GM21529 (cell line): ENCODE results near the gene TMEM94.
A peak's percentile ranks its signal among the peaks of the same experiment; 100 is the strongest.
"Not testable (repeated sequence)": the region's sequence is repeated elsewhere in the genome, so short reads cannot be mapped to it uniquely, and the experiment has no call there.

Experiments used
- ATAC-seq: cut with Tn5 transposase; IDR thresholded peaks from one replicate; pipeline ENCODE4 v1.9.1; 2021; ENCODE audit not compliant: unreplicated experiment

The TMEM94 gene

DNA sequence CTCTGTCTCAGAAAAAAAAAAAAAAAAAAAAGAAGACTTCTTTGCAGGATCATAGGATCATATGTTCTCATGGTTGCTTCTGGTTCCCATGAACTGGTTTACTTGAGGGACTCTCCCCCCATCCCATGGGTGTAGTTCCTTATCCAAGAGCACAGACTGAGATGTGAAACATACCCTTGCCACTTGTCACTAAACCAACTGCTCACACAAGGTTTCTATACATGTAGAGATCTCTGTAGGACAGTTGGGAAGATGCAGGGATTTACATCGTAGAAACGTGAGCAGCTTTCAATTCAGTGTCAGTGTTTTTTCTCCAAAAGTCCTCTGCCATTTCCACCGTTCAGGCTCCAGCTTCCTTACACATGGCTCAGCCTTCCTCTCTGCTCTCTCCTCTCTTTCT lies 11.1 kb upstream of the TMEM94 start:
- ATAC-seq, result no peak

DNA sequence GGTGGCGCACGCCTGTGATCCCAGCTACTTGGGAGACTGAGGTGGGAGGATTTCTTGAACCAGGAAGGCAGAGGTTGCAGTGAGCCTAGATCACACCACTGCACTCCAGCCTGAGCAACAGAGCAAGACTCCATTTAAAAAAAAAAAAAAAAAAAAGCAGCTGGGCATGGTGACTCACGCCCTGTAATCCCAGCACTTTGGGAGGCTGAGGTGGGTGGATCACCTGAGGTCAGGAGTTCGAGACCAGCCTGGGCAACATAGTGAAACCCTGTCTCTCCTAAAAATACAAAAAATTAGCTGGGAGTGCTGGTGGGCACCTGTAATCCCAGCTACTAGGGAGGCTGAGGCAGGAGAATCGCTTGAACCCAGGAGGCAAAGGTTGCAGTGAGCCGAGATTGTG lies 10.5 kb upstream of the TMEM94 start:
- ATAC-seq, result not testable (repeated sequence)

DNA sequence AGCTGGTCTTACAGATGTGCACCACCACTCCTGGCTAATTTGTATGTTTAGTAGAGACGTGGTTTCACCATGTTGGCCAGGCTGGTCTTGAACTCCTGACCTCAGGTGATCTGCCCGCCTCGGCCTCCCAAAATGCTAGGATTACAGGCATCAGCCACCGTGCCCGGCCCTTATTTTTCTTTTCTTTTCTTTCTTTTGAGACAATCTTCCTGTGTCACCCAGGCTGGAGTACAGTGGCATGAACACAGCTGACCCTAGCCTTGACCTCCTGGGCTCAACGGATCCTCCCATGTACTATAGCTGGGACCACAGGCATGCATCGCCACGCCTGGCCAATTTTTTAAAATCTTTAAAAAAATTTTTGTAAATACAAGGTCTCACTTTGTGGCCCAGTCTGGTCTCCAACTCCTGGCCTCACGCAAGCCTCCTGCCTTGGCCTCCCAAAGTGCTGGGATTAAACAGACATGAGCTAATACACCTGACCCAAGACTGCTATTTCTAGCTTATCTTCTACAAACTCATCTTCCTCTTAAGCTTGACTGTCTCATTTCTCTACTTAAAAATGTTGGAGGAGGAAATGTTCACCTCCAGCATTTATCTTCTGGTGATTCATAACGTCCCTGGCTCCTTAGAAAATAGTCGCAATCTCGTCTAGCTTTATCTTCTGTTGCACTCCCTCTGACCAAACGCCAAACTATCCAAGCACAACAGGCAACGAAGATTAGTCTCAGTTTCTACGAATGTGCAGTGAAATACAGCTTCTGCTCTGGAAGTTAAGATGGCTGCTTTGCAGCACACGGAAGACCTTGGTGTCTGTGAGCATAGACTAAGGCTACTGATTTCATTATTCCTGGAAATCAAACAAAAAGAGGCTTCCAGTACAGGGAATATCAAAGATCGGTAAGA lies 8.2 kb upstream of the TMEM94 start:
- no peak for ATAC-seq

DNA sequence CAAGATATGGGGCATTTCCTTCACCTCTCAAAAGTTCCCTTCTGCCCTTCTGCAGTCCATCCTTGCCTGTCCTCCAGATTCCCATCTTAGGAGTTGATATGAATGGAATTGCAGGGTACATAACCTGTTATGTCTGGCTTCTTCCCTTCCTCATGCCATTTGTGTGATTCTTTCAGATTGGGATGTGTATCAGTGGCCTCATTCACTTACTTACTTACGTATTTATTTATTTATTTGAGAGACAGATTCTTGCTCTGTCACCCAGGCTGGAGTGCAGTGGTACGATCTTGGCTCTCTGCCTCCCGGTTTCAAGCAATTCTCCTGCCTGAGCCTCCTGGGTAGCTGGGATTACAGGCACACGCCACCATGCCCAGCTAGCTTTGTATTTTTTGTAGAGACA lies 6.2 kb upstream of the TMEM94 start:
- no peak for ATAC-seq

DNA sequence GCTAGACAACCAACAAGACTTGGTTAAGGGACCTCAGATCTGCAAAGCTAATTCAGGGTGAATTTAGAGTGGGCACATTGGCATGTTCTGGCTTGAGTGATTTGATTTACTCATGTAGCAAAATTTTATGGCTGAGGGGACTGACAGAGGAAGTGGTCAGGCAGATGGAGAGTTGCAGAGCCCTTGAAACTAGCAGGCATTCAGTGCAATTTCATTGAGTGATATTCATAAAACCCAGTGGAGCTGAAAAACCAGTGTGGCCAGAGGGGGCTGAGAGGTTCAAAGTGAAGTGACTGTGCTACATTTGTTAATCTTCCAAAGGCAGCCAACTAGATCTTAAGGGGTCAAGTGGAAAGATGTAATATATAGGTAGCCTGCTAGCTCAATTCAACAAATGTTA lies 2.2 kb upstream of the TMEM94 start:
- no peak for ATAC-seq

DNA sequence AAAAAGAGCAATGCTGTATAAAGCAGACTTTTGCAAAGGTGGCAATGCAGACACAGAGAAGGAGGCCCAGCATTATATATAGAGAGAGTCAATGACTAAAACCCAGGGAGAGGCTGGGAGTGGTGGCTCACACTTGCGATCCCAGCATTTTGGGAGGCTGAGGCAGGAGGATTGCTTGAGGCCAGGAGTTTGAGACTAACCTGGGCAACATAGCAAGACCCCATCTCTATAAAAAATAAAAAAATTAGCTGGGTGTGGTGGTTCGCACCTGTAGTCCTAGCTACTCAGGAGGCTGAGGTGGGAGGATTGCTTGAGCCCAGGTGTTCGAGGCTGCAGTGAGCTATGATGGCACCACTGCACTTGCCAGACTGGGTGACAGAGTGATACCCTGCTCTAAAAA lies 1.8 kb upstream of the TMEM94 start:
- ATAC-seq, result not testable (repeated sequence)

DNA sequence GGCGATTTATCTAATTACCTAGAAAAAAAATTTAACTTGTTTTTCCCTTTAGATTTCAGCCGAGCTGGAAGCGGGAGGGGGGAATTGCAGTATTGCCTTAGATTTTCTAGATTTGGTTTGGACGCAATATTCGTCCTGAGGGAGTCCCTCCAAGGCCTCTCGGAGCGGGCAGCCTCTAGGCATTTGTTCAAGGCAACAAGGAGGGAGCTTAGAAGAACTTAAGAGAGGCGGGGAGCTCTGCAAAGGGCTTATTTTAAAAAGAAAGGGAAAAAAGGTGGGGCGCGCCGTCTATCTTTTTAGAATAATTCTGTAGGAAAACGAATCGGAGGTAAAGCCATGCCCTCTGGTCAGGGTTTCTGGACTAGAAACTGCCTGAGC lies 407 bp upstream of the TMEM94 start:
- ATAC-seq, result peak; percentile 15

DNA sequence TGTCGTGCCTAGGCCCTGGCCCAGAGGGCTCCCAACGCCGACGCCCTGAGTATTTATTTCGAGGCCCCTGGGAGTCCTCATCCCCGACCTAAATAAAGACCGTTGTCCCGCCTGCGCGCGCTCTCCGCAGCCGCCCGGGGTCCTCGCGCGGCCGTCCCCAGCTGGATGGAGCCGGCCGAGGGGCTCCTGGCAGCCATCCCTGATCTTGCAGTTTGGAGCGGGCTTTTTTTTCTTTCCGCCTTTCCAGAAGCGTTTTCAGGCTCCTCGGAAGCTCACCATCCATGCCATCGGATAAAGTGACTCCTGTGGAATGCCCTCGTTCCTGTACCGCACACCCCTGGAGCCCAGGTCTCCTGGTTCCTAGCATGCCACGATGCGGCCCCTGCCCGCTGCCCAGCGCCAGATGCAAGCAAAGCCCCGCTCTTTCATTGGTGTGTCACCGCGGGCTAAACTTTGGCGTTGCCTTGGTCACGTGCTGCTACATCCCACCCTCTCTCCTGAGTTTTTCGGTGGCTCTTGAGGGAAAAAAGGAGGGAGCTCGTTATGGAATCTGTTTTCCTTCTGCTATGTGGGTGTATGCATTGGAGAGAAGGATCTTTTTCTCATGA lies 716 bp downstream of the TMEM94 start:
- peak; percentile 3 for ATAC-seq

DNA sequence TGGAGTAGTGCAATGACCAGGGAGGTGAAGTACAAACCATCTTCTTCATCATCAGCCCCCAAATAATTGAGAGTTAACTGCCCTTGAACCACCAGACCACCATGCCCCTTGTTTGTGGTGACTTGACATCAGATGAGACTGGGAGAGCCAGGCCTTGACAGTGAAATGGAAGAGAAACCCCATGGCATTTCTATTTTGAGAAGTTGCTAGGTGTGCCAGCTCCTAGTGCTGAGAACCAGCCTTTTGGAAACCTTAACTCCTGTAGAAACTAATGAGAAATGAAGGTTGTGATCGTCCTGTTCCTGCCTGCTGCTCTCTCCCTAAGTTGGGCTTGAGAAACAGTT lies 2.8 kb downstream of the TMEM94 start:
- ATAC-seq, result no peak

DNA sequence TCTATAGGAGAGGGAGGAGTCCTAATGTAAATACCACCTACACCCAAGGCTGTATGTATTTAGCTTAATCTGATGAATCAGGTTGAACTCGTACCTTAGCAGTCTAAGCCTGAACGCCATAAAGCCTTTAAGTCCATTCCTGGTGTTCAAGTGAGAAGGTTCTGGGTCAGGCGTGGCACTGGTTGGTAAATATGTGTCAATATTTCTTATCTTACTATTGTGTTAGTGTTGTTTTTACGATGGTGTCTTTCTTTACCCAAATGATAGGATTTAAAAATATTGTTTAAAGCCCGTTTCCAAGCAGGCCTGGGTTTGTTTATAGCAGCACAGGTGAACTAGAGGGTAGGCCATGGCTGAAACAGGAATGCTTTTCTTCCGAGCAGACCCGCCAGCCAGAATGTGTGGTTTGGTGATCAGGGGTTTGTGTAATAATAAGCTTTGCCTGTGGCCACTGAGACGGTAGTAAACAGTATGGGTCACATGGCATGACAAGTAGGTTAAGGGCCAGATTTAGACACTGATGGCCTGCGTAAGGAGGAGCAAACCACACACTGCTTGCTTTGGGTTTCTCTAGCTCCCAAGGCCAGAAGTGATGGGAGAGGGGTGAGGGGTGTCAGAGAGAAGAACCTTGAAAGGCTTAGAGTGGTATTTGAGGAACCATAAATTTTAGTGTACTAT lies 3.3 kb downstream of the TMEM94 start:
- ATAC-seq, result no peak

DNA sequence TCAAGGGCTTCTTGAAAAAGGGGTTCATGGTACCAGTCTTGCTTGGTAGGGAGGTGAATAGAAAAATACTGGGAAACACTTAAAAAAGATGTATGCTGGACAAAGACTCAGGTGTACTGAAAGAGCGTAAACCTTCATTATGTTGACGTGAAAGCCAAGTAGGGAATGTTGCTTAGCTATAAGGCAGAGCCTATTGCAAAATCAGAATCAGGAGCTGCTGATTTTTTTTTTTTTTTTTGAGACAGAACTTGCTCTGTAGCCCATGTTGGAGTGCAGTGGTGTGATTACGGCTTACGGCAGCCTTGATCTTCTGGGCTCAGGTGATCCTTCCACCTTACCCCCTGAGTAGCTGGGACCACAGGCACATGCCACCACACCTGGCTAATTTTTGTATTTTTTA lies 3.9 kb downstream of the TMEM94 start:
- ATAC-seq, result no peak

DNA sequence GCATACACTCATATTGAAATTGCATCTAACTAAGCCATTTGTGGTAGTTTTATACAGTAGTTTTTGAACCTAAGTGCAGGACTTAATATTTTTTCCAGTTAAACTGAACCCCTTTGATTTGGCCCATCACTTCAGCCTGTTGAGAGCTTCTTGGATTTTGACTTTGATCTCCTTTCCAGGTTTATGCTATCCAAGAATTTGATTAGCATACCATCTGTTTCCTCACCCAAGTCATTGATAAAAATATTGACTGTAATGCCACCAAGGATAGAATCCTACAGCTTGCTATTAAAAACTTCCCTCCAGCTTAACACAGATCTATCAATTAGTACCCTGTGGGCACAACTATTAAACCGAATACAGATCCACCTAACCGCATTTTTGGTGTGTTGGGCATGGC lies 7.2 kb downstream of the TMEM94 start:
- ATAC-seq, result no peak

DNA sequence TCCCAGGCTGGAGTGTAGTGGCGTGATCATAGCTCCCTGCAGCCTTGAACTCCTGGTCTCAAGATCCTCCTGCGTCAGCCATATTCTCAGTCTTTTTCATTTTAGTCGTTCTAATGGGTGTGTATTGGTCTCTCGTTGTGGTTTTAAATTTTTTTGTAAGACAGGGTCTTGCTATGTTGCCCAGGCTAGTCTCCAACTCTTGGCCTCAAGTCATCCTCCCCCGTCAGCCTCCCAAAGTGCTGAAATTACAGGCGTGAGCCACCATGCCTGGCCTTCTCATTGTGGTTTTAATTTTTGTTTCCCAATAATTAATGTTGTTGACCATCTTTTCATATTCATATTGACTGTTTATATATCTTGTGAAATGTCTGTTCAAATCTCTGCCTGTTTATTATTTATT lies 8.6 kb downstream of the TMEM94 start:
- ATAC-seq, result no peak

DNA sequence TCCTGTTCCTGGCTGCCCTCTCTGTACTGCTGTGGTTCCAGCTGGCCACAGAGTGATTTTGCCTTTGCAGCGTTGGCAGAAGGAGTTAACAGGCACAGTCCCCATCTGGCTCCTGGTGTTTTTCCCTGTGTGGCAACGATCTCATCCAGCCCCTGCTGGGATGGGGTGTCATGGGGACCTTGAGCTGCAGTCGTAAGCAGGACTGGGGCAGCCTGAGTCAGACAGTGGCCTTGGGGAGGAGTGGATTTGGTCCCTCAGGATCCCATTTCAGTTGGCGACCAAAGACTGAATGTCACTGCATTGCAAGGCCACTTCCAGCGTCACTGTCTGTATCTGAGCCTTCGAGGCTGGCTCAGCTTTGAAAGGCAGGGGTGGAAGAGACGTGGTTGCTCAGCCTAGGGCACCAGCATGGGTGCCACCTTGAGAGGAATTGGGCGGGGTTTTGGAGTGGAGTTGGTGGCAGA lies 11.9 kb downstream of the TMEM94 start:
- ATAC-seq, result no peak

DNA sequence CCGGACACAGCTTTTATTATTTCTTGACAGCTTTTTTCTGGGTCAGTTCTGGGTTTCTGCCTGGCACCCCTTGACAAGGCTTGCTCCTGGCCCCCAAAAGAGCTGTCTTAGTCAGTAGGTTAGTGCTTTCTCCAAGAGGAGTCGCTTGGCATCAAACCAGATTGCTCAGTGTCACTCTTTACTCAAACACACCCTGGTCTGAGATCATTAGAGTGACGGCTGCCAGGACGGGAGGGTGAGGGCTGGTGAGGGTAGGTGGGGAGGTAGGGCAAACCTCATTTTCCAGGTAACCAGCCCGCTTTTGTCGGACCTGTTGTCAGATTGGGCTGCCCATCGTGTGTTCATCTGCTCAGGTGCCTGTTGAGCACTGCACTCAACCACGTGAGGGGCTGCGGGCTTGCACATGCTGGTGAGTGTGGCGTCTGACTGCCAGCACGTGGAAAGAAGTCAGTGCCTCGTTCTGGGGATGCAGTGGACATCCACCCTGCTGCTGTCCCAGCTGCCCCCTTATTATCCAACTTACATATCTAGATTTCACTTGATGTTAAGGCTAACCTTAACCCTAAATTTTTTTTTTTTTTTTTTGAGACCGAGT lies 12.4 kb downstream of the TMEM94 start:
- ATAC-seq, result no peak

DNA sequence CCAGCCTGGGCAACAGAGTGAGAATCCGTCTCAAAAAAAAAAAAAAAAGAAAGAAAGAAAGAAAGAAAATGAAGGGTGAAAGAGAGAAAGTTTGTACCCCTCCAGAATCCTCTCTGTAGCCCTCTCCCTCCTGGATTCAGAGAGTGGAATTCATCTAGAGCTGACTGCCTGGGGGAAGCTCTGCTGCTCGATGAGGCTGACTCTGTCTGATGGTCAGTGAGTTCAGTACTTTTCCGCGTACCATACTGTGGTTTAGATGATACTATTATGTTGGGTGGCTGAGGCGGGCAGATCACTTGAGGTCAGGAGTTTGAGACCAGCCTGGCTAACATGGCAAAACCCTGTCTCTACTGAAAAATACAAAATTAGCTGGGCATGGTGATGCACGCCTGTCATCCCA lies 14.8 kb downstream of the TMEM94 start:
- ATAC-seq, result no peak

DNA sequence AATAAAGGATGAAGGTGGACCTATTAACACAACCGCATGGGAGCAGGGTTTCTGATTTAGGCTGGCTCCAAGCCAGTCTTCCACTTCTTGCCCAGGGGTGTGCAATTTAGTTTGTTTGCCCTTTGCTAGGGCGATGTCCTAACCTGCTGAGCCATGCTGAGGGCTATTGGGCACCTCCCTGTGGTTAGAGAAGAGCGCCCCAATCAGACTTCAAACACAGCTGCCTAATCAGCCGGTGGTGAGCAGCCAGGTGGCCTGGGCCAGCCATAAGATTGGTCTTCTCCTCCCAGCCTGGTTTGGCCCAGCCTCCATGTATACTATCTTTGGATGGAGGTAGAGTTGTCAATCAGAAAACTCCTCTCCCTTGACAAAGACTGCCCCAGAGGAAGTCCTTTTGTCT lies 15.7 kb downstream of the TMEM94 start:
- no peak for ATAC-seq

DNA sequence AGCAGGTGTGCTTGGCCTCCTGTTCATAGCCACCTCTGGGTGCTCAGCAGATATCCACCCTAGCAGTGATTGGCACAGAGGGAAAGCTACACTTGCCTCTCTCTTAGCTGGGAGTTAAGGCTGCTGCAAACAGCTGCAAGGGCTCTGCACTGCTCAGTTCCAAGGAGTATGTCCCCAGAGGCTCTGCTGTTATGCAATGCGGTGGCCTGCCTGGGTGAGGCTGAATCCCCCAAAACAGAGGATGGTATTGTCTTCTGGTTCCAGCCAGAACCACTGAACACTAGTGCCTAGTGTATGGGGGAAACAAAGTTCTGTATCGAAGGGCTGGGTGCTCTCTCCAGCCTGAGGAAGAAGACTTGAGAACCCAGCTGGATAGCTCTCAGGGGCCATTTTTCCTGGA lies 16.8 kb downstream of the TMEM94 start:
- no peak for ATAC-seq

DNA sequence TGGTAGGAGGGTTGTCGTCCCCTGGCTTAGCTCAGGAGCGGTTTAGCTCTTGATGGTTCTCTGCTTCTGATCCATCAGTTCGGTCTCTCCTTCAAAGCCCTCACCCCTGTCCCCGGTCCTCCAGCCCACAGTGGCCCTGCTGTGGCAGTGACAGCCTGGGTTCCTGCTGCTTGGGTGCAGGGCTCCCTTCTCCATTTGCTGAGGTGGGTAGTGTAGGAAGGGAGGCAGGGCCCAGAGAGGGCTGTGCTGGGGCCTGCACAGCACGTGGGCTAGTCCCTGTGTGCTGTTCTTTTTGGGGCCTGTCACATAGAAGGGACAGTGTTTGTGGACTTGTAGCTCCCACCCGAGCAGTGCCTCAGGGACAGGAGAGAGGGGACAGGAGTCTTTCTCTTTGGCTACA lies 18.3 kb downstream of the TMEM94 start:
- ATAC-seq, result no peak

DNA sequence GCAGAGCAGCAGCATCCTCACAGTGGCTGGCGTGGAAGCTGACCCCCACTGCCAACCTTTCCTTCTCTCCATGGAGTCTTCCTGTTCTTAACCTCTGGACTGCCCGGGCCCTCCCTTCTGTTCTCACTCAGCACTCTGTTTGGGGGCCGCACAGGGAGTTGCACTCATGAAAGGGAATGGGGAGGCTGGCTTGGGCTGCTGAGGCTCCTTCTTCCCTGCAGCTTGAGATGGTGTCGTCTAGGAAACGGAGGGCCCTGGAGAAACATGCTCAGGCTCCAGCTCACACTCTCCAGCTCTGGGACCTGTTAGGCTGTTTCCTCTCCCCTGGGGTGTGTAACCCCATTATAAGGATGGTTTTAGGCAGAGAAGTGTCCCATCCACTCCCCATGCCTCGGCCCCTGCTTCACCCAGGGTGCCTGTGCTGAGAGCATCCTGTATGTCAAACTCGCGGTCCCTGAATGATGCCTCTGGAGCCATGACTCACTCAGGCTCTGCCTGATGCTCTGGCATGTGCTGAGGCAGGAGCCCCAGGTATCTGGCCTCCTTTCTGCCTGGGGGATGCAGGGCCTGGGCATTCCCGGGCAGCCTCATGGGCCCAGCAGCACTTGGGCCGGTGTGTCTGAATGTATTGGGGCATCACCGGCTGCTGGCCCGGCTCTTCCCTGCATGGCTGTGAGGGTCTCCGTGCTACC lies 18.9 kb downstream of the TMEM94 start:
- no peak for ATAC-seq

DNA sequence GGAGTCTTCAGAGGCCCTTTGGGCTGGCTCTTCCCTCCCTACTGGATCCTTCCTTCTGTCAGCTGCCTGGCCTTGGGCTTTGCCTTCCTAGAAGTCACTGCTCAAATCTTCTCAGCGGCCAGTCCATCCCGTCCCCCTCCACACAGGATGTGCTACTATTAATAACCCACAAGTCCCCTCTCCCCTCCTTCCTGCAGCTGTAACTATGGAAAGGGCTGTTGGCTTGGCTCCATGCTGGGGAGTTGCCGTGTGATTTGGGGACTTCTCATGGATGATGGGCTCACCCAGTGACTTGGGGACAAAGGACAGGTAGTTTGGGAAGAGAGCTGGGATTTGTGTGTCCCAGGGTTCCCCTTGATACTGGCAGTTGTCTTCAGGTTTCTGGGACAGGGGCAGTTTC lies 19.4 kb downstream of the TMEM94 start:
- ATAC-seq, result no peak
